Stimulated activated CD8-positive, alpha-beta memory T cell treated with anti-CD3 and anti-CD28 coated beads, Interleukin-15, amount 100 ng/mL, for 48 hours (primary cell): ENCODE measurements around the gene INSYN2B.

Experiments used
- DNase-seq, 2 donors: peaks; one replicate each; pipeline ENCODE4 v3.0.0-alpha.2; 2020; ENCODE audit warnings: low read depth in 2 of 2

The INSYN2B gene

DNA sequence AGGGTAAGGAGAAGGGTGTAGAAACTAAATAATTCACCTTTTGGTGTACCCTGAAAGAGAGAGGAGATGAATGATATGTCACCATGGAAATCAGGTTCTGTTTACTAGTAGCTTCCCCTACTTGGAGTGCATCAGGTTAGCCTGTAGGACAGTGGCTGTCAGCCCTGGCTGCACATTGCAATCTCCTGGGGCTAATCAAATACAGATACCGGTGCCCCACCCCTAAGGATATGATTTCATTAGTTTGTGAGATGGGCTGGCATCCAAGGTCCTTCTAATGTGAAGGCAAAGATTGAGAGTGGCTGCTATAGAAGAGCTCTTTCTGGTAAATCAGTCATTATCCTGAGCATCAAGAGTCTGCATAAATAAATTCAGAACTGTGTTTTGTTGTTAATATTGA is 47.2 kb downstream of the INSYN2B start:
- no peak for DNase-seq

DNA sequence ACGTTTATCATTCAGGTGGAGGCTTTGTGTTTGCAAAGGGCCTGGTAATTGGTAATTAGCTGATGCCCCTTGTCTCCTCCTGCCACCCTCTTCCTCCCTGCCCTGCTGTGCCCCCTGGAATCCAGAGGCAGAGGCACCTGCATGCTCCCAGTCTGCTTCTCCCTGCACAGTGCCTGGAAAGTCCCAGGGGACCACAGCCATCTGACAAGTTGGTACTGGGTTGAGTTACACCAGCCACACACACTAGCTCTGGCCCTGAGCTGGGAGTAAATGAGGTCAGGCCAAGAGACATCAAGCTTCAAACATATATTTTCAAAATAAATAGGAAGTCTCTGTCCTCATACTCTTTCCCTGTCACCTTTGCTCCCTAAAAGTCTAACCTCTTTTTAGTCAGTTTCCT is 56.3 kb downstream of the INSYN2B start:
- no peak for DNase-seq

DNA sequence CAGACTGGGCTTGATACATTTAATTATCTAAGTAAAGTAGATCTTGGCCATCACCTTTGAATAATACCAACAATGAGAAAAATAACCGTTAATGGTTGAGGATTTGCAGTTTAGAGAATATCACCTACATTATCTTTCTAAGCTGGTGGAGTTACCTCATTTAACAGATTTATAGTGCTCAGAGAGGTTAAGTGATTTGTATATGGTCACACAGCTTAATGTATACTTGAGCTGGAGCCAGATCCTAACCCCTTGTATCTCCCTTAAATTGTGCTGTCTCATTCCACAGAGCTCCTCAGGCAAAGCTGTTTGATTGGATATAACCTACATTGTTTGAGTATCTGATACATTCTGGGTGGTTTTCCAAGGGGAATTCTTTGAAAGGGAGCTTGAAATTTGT is 57.8 kb downstream of the INSYN2B start:
- no peak for DNase-seq

DNA sequence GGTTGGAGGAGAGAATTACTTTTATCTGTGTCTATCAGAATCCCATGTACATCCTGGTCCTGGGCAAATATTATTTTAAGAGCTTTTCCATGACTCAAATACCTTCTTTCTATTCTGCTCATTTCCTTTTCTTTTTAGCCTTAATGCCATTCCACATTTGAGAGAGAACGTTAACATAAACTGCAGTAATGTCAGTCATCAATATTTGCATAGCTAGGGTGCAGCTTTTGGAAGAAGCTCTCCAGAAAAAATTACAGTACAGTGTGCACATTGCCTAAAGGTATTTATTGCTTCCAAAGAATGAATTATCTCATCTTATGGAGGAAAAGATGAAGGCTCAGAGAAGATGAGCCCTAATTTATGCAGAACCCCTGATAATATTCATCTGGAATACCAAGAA is 58.3 kb downstream of the INSYN2B start:
- no peak for DNase-seq

DNA sequence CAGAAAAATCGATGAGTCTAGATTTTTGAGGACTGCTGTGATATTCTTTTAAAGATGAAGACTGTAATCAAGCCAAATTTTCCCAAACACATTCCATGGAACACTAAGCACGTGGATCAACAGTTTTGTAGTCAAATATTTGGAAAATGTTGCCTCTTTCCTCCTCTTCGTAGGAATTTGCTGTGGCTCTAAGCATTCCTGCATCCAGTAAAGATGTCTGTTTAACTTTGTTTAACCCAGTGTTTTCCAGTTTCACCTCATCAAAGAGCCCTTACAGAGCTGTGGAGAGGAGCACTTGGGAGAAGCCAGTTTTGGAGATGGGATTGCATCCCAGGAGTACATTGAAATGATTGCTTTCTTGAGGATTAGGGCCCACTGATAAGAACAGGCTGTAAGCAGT is 58.9 kb downstream of the INSYN2B start:
- DNase-seq: no peak

DNA sequence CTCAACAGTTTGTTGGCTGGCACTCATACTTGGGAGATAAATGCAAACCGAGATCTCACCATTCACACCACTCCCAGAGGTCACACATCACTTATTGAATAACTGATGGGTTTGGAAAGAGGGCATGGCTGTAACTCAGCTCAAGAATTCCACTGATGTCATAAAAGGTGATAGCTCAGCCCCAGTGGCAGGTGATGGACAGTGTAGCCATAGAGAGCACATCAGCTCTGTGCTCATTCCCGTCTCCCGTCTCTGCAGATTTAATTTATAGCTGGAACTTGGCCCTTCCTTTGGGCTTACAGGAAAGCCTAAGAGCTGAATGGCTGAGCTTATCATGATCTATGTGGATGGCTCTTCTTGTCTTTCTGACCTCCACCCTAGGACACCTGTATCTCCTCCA is 59.8 kb downstream of the INSYN2B start:
- DNase-seq: no peak

DNA sequence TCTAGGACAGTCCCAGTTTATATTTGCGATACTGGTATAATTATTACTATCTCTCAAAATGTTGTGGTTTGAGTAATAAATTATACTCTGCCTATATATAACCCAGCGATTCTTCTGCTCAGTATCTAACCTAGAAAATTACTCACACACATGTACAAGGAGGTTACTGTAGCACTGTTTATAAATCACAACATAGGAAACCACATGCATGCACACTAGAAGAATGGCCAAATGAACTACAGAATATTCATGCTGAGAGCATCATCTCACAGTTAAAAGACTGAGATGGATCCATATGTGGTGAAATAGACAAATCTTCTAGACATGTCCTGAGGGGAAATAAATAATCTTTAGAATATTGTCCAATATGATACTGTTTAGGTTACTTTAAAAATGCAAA is 62.1 kb downstream of the INSYN2B start:
- DNase-seq: no peak

DNA sequence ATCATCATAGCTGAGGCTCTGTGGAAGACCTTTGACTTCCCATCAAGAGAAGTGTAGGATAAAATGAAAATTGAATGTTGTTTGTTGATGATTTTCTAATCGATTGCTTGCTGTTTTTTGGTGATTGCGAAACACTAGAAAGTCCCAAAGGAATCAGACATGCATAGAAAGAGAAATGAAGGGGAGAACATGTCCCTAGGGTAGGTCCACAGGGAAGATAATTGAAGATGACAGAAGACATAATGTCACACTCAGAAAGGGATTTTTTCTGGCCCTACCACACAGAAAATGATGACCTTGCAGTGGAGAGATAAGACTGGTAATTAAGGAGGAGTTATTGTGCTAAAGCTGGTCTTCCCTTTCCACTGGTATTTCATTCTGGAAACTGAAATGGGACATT is 62.8 kb downstream of the INSYN2B start:
- no peak for DNase-seq

DNA sequence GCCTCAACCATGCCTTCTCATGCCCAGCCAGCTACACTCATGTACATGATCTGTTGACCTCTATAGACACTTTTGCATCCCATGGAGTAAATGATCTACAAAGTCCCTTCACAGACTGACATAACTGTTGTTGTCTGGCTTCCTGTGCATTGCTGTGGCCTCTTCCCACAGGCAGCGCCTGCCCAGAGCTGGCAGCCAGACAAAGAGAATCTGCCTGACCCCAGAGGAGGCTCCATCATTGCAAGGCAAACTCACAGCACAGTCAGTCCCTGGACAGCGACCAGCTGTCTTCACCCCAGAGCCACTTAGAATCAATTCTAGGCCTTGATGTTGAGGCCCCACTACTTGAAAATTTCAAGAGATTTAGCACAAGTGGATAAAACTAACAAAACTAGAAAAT is 65.5 kb downstream of the INSYN2B start:
- no peak for DNase-seq

DNA sequence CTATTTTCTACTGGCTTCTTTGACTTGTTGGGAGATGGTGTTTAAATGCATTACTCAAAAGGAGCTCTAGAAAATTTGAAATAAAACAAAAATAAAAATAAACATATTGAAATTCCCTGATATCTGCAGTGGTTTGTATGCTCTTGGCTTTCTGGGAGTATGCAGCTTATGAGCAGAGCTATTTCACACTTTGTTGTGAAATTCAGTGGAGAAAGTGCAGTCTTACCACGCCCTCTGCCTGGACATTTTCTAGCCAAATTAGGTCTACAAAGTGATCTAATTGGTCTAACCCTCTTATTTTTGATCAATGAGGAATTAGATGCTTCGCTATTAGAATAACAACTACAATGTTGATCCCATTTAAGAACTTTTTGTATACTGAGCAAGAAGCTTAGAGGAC is 66.8 kb downstream of the INSYN2B start:
- no peak for DNase-seq

DNA sequence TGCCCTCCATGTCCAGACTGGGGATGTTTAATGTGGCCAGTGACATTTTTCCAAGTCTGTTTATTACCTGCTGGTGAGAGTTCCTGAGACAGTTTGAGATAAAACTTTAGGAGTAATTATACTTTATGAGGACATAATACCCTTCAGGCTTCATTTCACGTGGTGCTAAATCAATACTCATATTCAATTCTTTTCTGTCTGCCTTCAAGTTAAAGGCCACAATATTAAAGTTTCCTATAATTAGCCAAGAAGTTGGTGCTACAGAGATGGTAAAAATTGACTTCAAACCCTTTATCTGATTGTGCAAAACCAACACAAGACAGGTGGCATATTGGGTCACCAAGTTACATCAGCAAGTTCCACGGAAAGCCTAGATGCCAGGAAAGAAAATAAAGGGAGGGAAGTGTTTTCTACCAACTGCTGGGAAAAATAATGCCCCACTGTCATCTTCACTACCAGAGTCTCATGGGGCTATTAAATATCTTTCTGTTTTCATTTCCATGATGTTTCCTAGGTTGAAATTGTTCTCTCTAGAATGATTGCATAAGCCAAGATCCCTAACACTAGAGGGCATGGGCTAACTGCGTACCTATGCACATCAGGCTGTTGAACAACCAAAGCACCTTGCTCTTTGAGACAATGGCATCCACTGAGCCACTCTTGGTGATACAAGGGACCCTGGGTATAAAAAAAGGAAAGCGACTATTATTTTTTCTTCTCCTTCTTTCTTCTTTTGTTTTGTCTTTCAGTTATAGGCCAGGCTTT is 68.7 kb downstream of the INSYN2B start:
- no peak for DNase-seq

DNA sequence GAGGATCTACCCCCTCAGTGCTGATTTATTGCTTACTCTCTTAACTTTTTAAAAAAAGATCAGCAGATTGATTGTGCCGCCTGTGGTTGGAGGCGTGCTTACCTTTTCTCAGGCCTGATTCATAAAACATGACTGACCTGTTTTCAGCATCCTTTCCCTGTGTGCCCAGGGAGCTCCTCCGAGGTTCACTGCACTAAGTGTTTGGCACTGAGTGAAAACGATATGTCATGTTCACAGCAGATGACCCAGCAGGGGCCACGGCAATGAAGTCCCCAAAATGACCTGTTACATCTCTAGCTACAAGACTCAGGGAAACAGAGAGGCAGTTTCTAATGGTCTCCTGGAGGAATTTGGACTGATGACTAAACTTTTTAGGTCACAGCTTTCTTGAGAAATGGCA is 69.9 kb downstream of the INSYN2B start:
- no peak for DNase-seq

DNA sequence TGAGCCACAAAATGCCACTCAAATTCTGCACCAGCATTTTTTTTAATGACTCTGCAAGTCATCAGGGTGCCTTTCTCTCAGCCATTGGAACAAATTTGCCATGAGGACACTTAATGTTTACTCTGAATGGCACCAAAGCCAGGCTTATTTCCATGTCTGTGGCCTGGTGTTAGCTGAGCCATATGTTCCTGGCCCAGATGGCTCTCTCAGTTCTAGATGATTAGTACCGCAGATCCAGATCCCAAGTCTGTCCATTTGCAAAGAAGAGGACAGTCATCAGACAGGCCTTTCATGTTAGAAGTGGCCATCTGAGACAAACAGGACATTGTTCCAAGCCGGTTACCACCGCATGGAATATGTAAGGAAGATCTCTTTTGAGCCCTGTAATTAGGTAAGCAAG is 70.3 kb downstream of the INSYN2B start:
- no peak for DNase-seq

DNA sequence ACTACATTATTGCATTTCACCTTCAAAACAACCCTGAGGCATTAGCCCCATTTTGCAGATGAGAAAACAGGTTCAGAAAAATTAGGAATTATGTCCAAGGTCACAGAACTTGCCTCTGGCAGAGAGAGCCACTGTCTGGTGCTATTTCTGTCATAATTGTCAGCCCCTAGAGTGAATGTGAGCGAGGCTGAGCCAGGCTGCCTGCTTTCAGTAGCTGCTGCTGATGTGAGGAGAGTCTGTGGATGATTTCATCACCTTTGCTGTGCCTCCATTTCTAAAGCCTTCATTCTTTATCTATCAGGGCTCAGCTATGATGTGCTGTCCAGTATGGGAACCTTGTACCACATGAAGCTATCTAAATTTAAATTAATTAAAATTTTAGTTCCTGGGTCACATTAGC is 71.4 kb downstream of the INSYN2B start:
- no peak for DNase-seq

DNA sequence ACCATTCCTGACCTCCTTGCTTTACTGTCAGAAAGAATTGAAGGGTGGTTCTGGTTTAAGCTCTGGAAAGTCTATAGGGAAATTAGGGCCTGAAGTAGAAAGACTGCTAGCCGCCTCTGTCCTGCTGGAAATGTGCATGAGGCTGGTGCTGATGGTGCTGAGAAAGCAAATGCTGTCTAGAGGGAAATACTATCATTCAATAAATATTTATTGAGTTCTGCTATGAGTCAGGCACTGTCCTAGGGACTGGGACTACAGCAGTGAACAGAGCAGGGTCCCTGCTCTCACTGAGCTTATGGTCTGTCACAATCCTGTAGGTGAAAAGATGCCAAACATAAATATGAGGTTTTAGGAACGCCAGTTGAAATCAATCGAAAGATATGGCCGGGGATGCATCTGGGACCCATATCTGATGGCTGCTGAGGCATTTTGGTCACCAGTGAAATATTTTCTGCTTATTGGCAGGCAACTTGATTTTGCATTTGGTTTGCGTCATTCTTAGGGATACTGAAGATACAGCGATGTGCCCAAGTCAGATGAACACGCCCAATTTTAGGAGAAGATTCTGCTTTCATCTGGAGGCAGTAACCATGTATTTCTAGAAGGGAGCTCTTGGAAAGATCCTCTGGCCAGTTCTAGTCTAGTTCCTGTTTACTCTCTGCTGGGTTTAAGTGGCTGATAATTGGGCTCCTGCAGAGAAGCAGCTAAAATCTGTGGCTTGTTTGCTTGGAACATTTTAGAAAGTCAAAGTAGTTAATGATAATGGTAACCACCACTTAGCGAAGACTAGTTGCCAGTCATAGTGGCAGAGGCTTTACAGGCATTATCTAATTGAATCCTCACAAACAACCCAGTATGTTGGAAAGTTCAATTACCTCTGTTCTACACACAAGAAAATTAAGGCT is 73.3 kb downstream of the INSYN2B start:
- no peak for DNase-seq

DNA sequence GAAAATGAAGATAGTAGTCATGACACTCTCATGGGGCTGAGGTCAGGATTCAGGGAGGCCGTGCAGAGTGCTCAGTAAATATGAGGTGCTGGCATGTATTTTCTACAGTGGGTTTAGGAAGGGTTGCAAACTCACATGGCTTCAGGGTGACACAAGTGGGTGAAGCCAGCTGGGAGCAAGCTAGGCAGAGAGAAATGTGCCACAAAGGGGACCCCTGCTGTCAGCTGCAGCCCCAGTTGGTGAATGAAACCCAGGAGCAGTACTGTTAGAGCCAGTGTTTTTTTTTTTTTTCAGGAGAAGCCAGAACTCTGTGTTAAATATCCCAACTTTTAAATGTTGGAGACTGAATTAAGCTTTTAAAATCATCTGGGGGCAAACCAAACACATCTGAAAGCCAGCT is 75.3 kb downstream of the INSYN2B start:
- DNase-seq: no peak

DNA sequence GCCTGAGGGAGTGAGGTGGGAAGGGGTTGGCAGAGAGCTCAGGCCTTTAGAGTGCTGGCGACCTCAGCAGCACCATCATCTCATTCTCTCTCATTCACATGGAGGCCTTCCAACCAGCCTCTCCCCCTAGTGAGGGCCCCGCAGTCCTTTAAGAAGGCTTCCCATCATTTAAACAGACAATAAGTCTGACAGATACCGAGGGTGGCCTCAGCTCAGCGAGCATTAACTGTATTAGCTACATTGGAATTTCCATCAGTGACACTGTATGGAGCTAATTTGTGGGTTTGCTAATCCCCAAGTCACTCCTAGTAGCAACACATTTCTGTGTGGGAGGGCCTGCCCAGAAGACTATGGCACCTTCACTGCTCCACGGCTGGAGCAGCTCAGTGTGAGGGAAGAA is 75.8 kb downstream of the INSYN2B start:
- no peak for DNase-seq

DNA sequence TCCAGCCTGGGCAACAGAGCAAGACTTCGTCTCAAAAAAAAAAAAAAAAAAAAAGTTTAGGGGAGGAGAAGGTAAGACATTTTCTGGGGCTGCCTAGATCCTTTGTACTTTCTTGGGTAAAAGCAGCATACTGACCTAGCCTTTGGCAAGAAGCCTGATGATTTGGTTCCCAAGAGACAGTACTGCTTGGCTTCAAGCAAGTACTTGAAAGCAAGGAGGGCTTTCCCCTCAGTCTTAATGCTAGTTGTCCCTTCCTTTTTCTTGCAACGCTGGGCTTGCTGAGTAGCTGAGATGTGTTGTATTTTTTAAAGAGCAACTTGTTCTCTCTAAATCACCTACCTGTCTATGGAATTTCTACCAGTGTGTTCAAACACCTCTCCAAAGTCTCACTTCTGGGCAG is 76.2 kb downstream of the INSYN2B start:
- no peak for DNase-seq

DNA sequence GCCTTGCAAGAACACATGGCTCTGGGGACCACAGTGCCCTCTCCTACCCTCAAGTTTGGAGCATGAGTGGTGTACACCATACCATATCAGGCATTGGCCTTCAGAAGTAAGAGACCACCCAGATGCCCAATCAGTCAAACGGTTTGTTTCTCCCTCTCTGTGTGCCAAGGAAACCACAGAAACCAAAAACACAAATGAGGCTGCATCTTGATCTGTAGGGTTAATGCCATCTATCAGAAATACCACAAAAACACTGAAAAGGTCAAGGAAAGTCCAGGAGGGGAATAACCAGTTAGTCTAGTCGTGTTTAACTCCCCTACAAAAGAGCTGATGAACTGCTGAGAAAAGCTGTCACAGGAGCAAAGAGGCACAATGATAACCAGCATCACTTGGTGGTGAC is 78.4 kb downstream of the INSYN2B start:
- DNase-seq: no peak

DNA sequence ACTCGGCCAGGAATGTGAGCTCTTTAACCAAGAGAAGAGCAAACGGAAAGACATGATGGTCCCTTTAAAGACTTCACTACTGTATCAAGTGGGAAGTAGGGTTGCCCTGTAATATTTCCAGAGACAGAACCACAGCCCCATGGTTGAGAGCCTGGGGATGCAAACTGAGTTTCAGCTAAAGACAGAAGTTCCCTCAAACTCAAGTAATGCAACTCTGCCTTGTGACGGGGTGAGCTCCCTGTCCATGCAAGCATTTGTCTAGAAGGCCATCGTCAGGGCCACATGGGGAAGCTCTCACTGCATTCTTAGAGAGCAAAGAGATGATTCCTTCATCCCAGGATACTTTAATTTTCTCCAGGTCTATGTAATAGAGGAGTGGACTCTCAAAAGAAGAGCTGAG is 82.8 kb downstream of the INSYN2B start:
- DNase-seq: no peak

DNA sequence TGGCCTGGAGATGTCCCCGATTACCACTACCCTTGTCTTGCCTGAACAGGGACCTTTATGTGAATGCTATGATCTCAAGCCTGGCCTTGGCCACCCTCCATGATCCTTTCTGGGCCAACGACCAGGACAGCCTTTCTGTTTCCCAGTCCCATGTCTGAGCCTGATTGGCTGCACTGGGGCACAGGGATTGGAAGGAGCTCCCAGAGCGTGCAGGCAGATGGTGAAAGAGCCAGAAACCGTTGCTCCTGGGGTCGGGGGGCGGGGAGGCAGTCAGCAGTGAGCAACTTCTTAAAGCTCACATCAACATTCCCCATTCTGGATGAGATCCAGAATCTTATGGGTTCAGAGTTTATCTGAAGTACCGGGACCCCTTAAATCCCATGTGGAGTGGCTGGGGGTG is 84.4 kb downstream of the INSYN2B start:
- no peak for DNase-seq

DNA sequence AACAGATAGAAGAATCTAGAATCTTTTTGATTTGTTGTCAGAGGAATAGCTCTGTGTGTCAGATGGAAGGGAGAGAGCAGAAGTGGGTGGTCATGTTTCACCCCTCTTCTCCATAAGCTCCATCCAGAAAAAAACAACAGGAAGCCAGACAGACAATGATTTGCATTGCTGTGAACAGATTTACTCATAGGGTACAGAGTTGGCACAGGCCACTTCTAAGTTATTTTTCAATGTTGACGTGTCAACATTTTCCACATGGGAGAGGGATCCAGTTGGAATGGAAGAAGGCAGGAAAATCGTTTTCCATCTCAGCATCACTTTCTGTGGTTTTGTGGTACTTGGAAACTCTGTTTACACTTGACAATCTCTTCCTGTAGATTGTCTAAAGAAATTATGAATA is 86.7 kb downstream of the INSYN2B start:
- no peak for DNase-seq

DNA sequence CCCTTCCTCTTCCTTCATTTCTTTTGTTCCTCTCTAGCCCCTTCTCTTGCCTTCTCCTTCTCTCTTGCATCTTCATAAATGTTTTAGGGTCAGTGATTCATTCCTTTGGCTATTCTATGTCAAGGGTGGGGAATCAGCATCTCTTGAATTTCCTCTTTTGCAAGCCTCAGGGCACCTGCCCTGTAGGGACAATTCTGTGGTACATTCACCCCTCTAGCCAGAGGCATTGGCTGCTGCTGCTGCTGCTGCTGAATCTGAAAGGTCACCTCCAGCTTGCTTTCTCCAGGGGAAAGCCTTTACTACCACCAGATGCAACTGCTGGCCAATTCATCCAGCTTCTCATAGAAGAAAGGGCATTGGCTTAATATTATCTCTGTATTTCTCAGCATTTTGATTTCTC is 87.3 kb downstream of the INSYN2B start:
- no peak for DNase-seq
